ENCODE measurements around the gene GABPA.

GABPA gene

DNA sequence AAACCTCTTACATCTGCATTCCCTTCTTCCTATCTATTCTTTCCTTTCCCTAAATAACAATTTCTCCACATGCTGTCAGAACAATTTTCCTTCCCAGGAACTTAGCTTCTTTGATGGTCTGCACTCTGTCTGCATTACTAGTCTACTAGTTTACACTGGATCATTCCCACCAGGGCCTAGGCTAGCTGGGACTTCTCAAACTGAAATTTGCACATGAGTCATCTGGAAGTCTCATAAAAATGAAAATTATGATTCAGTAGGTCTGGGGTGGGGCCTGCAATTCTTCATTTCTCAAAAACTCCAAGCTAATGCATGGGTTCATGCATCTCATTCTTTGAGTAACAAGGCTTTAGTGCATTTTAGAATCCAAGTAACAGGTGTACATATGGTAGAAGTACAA lies 74.2 kb downstream of the GABPA start:
- peak in 1 of 2 experiments; percentile 5 for DNase-seq (ENCODE audit: low read depth in 2 of 2)

- no peak for DNase-seq (ENCODE audit: low read depth in 2 of 2)
These were observed 76.4 kb downstream of the GABPA start for GRCh38 chr21:25811186-25811585.

GRCh38 chr21:25813917-25814316 lies 79.1 kb downstream of the GABPA start:
- no peak for DNase-seq (ENCODE audit: low read depth in 2 of 2)

DNA sequence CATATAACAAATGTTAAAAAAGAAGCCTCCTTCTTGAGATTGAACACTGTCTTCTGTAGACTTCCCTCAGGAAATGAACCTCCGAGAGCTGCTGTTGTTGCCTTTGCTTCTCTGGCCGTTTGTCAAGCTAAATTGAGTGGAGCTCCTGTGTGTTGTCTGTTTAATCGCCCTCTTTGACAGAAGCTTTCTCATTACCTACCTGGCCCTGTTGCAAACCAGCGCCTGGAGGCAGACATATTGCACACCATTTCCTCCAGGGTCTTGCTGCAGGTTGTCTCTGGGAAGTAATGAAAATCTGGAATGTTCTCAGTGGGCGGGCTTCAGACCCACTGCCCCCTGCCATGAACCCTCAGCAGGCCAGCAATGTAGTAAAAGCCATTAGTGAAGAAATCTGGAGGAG lies 83.3 kb downstream of the GABPA start:
- DNase-seq (ENCODE audit: low read depth in 2 of 2): no peak

DNA sequence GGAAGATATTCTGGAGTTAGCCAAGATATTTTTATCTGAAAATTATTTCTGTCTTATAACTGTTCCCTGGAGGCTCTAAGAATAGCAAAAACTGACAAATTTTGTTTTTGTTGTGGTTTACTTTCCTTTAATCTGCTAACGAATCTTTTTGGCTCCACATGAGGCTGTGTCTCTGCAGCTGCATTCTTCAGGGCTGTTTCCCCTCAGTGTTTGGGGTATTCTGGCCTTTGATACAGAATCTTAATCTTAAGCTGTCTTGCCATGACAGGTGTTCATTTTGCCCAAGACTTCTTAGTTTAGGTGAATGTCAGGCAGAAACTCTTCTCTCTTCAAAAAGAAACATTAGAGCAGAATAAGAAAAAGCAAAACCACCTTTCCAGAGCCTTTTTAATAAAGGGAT lies 83.8 kb downstream of the GABPA start:
- DNase-seq (ENCODE audit: low read depth in 2 of 2): no peak

Data from fibroblast of skin of left biceps (primary cell).